Common myeloid progenitor, CD34-positive (primary cell): ENCODE data around the gene PI4K2A.

Experiments
- CTCF ChIA-PET: fragments of 350-600 bp; sonication (Branson Sonifier 250); formaldehyde crosslinking; loops from one replicate; lab custom pipeline; 2021; ENCODE audit warnings: antibody characterized with exemption; lab: Charles Lee
- POLR2A ChIA-PET: fragments of 350-600 bp; sonication (Branson Sonifier 250); formaldehyde crosslinking; loops from one replicate; lab custom pipeline; 2021; ENCODE audit warnings: antibody characterized with exemption; lab: Charles Lee
- DNase-seq, 3 donors: peaks; one replicate each; pipeline versions ENCODE4 v3.0.0 to v3.0.0-alpha.2; 2013
- H3K27ac ChIP-seq, 2 experiments: 1 replicate in 1 of 2; 2 replicates in 1 of 2; pipeline ENCODE4 v1.7.0; 2013; ENCODE audit warnings: inconsistent platforms in 2 of 2, low read length in 2 of 2, mild to moderate bottlenecking in 2 of 2, low read depth in 1 of 2, moderate library complexity in 1 of 2; ENCODE audit not compliant: severe bottlenecking in 2 of 2, insufficient read depth in 1 of 2, poor library complexity in 1 of 2
- H3K27me3 ChIP-seq, 5 experiments: replicated peaks in 2 of 5; 1 replicate in 3 of 5; 2 replicates in 2 of 5; pipeline versions ENCODE4 v1.6.1 to v1.7.0; 2013; ENCODE audit warnings: low read length in 4 of 5, mild to moderate bottlenecking in 2 of 5, moderate library complexity in 2 of 5, inconsistent platforms in 1 of 5; ENCODE audit not compliant: insufficient read depth in 5 of 5, control insufficient read depth in 4 of 5
- H3K36me3 ChIP-seq, 4 experiments: 1 replicate in 2 of 4; 2 replicates in 2 of 4; pipeline versions ENCODE4 v1.6.1 to v1.7.0; 2013; ENCODE audit warnings: low read length in 3 of 4, control low read depth in 1 of 4, mild to moderate bottlenecking in 1 of 4; ENCODE audit not compliant: control insufficient read depth in 4 of 4, insufficient read depth in 4 of 4
- H3K4me1 ChIP-seq, 4 experiments: 1 replicate in 3 of 4; 2 replicates in 1 of 4; pipeline versions ENCODE4 v1.6.1 to v1.7.1; 2013; ENCODE audit warnings: low read length in 3 of 4, mild to moderate bottlenecking in 3 of 4, control low read depth in 1 of 4, inconsistent platforms in 1 of 4, moderate library complexity in 1 of 4; ENCODE audit not compliant: control insufficient read depth in 4 of 4, insufficient read depth in 4 of 4; ENCODE audit errors: control extremely low read depth in 1 of 4
- H3K4me3 ChIP-seq, 7 experiments: 1 replicate in 4 of 7; 2 replicates in 3 of 7; pipeline versions ENCODE4 v1.5.1 to v1.7.0; 2013; ENCODE audit warnings: mild to moderate bottlenecking in 7 of 7, low read length in 6 of 7, moderate library complexity in 6 of 7, inconsistent platforms in 2 of 7, low read depth in 2 of 7, control low read depth in 1 of 7; ENCODE audit not compliant: insufficient read depth in 4 of 7, control insufficient read depth in 1 of 7; ENCODE audit errors: extremely low read depth in 1 of 7
- H3K9me3 ChIP-seq, 5 experiments: 1 replicate in 4 of 5; 2 replicates in 1 of 5; pipeline versions ENCODE4 v1.6.1 to v1.7.1; 2013; ENCODE audit warnings: low read length in 4 of 5, mild to moderate bottlenecking in 2 of 5, inconsistent platforms in 1 of 5, low read depth in 1 of 5, moderate library complexity in 1 of 5; ENCODE audit not compliant: control insufficient read depth in 4 of 5, insufficient read depth in 2 of 5; ENCODE audit errors: control extremely low read depth in 1 of 5
- WGBS: methylation state at CpG from one replicate; pipeline ENCODE4 v1.1.5; 2013; ENCODE audit not compliant: insufficient coverage; 5-methylcytosine and 5-hydroxymethylcytosine counted together

PI4K2A gene

GRCh38 chr10:97611473-97611872 is 29.0 kb upstream of the PI4K2A start:
- H3K36me3 ChIP-seq = peaks cover 0 to 4% (median 0%) of the 10 kb centered on the region in 4 experiments

GRCh38 chr10:97612386-97612785 is 28.1 kb upstream of the PI4K2A start:
- DNase-seq = peak; percentile 4 to 46 (median 38)
- POLR2A ChIA-PET = no interaction called here
- no peaks in the 10 kb centered on the region for H3K9me3 ChIP-seq
- H3K27me3 ChIP-seq = no peaks in the 10 kb centered on the region
- no peaks in the 10 kb centered on the region for H3K4me1 ChIP-seq
- no peak overlapping the region for H3K27ac ChIP-seq
- CTCF ChIA-PET = interaction anchor here (0.9 to 4.4 kb wide), 11 partner anchors 9 to 203 kb away, joined by 3 to 20 read pairs (median 5); partner anchors contain the start of genes ANKRD2 and HOGA1
- H3K4me3 ChIP-seq = no peak overlapping the region
- WGBS = 70% methylated on average over 2 of the region's 2 CpGs
- H3K36me3 ChIP-seq = peaks cover 0 to 4% (median 0%) of the 10 kb centered on the region in 4 experiments

More at GRCh38 chr10:97611473-97611872, 29.0 kb upstream of the PI4K2A start:
- ChIA-PET POLR2A (no interaction called here), CTCF (interaction anchor here (0.8 to 4.4 kb wide), 3 partner anchors 14 to 42 kb away, joined by 3 to 20 read pairs (median 8); partner anchors contain the start of gene ANKRD2)
- H3K27ac ChIP-seq = no peak overlapping the region
- no peak overlapping the region for H3K4me3 ChIP-seq
- DNase-seq = no peak
- H3K9me3 ChIP-seq = no peaks in the 10 kb centered on the region
- no peaks in the 10 kb centered on the region for H3K27me3 ChIP-seq
- 97% methylated on average over 11 of the region's 12 CpGs for WGBS
- no peaks in the 10 kb centered on the region for H3K4me1 ChIP-seq

GRCh38 chr10:97618285-97618684 is 22.2 kb upstream of the PI4K2A start:
- no peaks in the 10 kb centered on the region for H3K27me3 ChIP-seq
- peaks cover 0 to 4% (median 1%) of the 10 kb centered on the region in 4 experiments for H3K36me3 ChIP-seq
- WGBS = no CpG with 5 or more reads among the region's 4 CpGs
- no peak overlapping the region for H3K4me3 ChIP-seq
- ChIA-PET CTCF (interaction anchor here (0.7 kb wide), 1 partner anchor 153 kb away, joined by 3 read pairs; no protein-coding TSS in a partner anchor), POLR2A (no interaction called here)
- H3K4me1 ChIP-seq = no peaks in the 10 kb centered on the region
- no peak for DNase-seq
- H3K27ac ChIP-seq = no peak overlapping the region
- no peaks in the 10 kb centered on the region for H3K9me3 ChIP-seq

- POLR2A ChIA-PET = no interaction called here
- Histone ChIP-seq H3K27me3 (no peaks in the 10 kb centered on the region), H3K9me3 (no peaks in the 10 kb centered on the region), H3K36me3 (peaks cover 0 to 4% (median 1%) of the 10 kb centered on the region in 4 experiments), H3K4me3 (no peak overlapping the region), H3K4me1 (no peaks in the 10 kb centered on the region), H3K27ac (no peak overlapping the region)
- 100% methylated on average over 1 of the region's 4 CpGs for WGBS
- CTCF ChIA-PET = no interaction called here
- no peak for DNase-seq
These were observed 21.7 kb upstream of the PI4K2A start for GRCh38 chr10:97618733-97619132.

- Histone ChIP-seq H3K9me3 (no peaks in the 10 kb centered on the region), H3K36me3 (peaks cover 0 to 2% (median 0%) of the 10 kb centered on the region in 4 experiments), H3K27ac (no peak overlapping the region), H3K4me3 (no peak overlapping the region), H3K27me3 (no peaks in the 10 kb centered on the region), H3K4me1 (no peaks in the 10 kb centered on the region)
- 100% methylated on average over 1 of the region's 1 CpG for WGBS
- ChIA-PET POLR2A (no interaction called here), CTCF (no interaction called here)
- no peak for DNase-seq
These were observed 17.2 kb upstream of the PI4K2A start for GRCh38 chr10:97623277-97623676.

GRCh38 chr10:97627731-97628130 is 12.7 kb upstream of the PI4K2A start:
- POLR2A ChIA-PET = interaction anchor here (0.6 kb wide), 1 partner anchor 31 kb away, joined by 4 read pairs; no protein-coding TSS in a partner anchor
- peaks cover 0 to 4% (median 3%) of the 10 kb centered on the region in 4 experiments for H3K4me1 ChIP-seq
- H3K27ac ChIP-seq = no peak overlapping the region
- no peak overlapping the region for H3K4me3 ChIP-seq
- DNase-seq = no peak
- H3K36me3 ChIP-seq = no peaks in the 10 kb centered on the region
- H3K9me3 ChIP-seq = no peaks in the 10 kb centered on the region
- CTCF ChIA-PET = interaction anchor here (0.9 to 1.8 kb wide), 3 partner anchors 11 to 181 kb away, joined by 3 to 4 read pairs (median 3); no protein-coding TSS in a partner anchor
- no peaks in the 10 kb centered on the region for H3K27me3 ChIP-seq
- 97% methylated on average over 4 of the region's 4 CpGs for WGBS

GRCh38 chr10:97628228-97628627 is 12.2 kb upstream of the PI4K2A start:
- Histone ChIP-seq H3K27me3 (no peaks in the 10 kb centered on the region), H3K27ac (no peak overlapping the region), H3K4me3 (no peak overlapping the region), H3K4me1 (peaks cover 0 to 7% (median 6%) of the 10 kb centered on the region in 4 experiments), H3K36me3 (no peaks in the 10 kb centered on the region), H3K9me3 (no peaks in the 10 kb centered on the region)
- WGBS = 86% methylated on average over 1 of the region's 3 CpGs
- CTCF ChIA-PET = interaction anchor here (1.3 to 1.8 kb wide), 2 partner anchors 11 to 104 kb away, joined by 3 to 4 read pairs; no protein-coding TSS in a partner anchor
- no peak for DNase-seq
- POLR2A ChIA-PET = interaction anchor here (0.6 kb wide), 1 partner anchor 31 kb away, joined by 4 read pairs; no protein-coding TSS in a partner anchor
